D721Med (cell line): ENCODE results near the gene WDR48.

ENCODE experiments used
- DNase-seq: peaks from one replicate; pipeline ENCODE4 v3.0.0; 2011; ENCODE audit warnings: low spot score; ENCODE audit not compliant: insufficient read length
- FAIRE-seq: peaks from 2 replicates; lab custom pipeline; 2011; peaks lifted over from hg19 to GRCh38; lab: Jason Lieb, UNC
- CTCF ChIP-seq: IDR thresholded peaks from 2 replicates; pipeline ENCODE4 v1.5.1; 2012; ENCODE audit warnings: mild to moderate bottlenecking, control low read depth; ENCODE audit not compliant: insufficient read depth; ENCODE audit errors: missing control alignments

Gene WDR48

GRCh38 chr3:39105687-39106063 is 53.9 kb downstream of the WDR48 start:
- FAIRE-seq (no peak), DNase-seq (no peak)

GRCh38 chr3:39106281-39106811 is 54.5 kb downstream of the WDR48 start:
- FAIRE-seq (no peak), DNase-seq (no peak)
- TF ChIP-seq CTCF = no peak

More at GRCh38 chr3:39105687-39106063, 53.9 kb downstream of the WDR48 start:
- no peak for TF ChIP-seq CTCF

- TF ChIP-seq CTCF = no peak
- DNase-seq (peak; percentile 62), FAIRE-seq (no peak)
Observed at GRCh38 chr3:39106851-39107387, 55.1 kb downstream of the WDR48 start.

- DNase-seq (peak; percentile 95), FAIRE-seq (no peak)
- TF ChIP-seq CTCF = no peak
Observed at GRCh38 chr3:39107388-39108199, 55.8 kb downstream of the WDR48 start, which contains the start of the genes GORASP1 and TTC21A. Gene GORASP1, minus strand, starts transcription at chr3:39107627. Its CDS starts 86 bp downstream, at chr3:39107541. Gene TTC21A, plus strand, starts transcription at chr3:39107680. Its CDS starts 158 bp downstream, at chr3:39107838.

- DNase-seq = no peak
- TF ChIP-seq CTCF = no peak
- no peak for FAIRE-seq
Observed at GRCh38 chr3:39108200-39108710, 56.4 kb downstream of the WDR48 start.

- no peak for TF ChIP-seq CTCF
- FAIRE-seq (no peak), DNase-seq (no peak)
Observed at GRCh38 chr3:39109086-39109485, 57.3 kb downstream of the WDR48 start.
